Glomerular endothelial cell (primary cell): ENCODE data around the gene GREM2. TPM values are rescaled to one million over a fixed set of nuclear protein-coding genes. Genes with fewer than 3 reads are reported as not detected.

Experiments used
- DNase-seq: peaks from one replicate; pipeline ENCODE4 v3.0.0-alpha.2; 2011; ENCODE audit warnings: low read depth, low spot score; ENCODE audit errors: extremely low read depth
- total RNA-seq: library from RNA; depleted of rRNA; stranded (reverse); fragments of >200 nt; gene quantifications from 2 replicates; pipeline ENCODE4 v1.2.3, GENCODE V29; 2015

The GREM2 gene
- total RNA-seq, 1 donor from 2014 or later: not detected

- no peak for DNase-seq
These were observed 732 bp downstream of the GREM2 start for GRCh38 chr1:240611228-240611618.

DNA sequence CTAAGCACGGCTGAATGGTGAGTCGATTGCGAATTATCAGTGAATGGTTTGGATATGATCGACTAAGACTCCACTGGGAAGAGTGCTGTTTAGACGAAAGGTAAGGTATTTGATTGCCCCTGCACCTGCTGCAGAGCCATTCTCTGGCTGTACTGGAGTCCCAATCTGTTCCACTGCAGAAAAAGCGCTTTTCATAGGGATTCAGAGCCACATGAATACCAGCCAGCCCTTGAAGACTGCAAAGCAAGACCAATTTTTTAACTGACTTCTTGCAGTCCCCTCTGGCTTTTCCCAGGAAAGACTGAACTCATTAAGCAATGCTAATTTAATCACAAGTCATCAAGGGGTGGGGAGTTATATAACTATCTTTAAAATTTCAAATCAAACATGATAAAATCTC is 1.3 kb downstream of the GREM2 start:
- DNase-seq: no peak

GRCh38 chr1:240609527-240610060 is 2.4 kb downstream of the GREM2 start:
- DNase-seq: no peak

DNA sequence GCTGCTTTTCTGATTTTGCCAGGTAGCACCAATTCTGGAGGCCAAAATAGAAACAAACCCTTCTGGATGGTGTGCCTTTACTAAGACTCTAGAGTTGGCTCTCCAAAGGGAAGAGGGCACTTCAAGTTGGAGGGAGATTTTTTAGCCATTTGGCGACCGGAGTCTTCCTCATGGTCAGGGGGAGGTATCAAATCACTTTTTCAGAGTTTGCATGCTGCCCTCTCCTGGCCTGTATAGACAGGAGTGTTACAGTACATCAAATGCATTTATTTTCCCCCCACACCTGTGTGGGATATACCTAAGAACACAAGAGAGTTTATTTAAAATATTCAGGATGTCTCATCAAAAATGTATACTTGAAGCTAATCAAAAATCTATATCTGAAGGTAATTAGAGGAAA is 3.2 kb downstream of the GREM2 start:
- no peak for DNase-seq

DNA sequence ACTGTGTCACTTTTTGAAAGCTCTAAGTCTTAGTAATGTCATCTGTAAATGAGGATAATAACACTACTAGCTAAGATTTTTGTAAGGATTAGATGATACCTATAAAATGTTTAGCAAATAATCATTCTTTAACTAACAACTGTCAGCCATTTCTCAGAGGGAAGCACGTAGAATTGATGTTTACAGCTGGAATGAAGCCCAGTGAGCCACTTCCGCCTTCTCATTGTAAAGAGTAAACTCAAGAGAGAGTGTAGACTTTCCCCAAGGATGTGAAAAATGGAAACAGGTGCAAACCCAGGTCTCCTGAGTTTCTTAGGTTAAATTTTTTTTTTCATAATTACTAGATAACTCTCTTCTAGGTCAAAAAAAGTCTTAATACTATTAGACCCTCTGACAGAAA is 4.9 kb downstream of the GREM2 start:
- no peak for DNase-seq

DNA sequence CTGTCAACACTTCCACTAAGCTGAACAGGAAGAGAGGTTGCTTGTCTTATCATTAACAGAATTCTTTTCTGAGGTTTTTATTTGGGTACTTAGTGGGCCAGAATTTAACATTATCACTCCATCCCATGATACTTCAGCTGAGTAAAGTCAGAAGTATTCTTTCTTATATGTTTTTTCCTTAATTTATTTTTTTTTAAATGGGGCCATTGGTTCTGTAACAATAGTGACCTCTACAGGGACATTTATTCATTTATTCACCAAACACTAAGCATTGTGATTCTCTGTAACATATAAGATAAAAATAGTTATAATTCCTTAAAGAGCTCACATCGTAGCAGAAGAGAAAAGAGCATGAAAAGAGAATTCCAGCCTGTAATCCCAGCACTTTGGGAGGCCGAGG is 9.8 kb downstream of the GREM2 start:
- no peak for DNase-seq

DNA sequence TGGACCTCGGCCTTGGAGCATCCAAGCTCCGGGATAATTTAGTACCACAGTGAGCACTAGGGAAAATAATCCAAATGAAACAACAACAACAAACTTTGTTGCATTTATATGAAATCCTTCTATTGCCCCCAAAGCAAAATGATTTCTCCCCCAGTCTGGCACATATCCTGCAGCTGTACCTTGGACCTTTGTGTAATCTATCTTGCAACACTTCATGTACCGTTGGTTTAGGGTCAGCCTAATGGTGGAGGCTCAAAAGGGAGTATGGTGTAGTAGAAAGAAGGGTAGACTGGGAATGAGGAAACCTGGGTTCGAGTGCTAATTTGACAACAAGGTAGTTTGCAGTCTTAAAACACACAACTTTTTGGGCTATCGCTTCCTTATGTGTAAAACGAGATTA is 12.1 kb downstream of the GREM2 start:
- DNase-seq: no peak

GRCh38 chr1:240599299-240599698 is 12.7 kb downstream of the GREM2 start:
- no peak for DNase-seq

- DNase-seq: no peak
These were observed 13.5 kb downstream of the GREM2 start for GRCh38 chr1:240598216-240599001.

DNA sequence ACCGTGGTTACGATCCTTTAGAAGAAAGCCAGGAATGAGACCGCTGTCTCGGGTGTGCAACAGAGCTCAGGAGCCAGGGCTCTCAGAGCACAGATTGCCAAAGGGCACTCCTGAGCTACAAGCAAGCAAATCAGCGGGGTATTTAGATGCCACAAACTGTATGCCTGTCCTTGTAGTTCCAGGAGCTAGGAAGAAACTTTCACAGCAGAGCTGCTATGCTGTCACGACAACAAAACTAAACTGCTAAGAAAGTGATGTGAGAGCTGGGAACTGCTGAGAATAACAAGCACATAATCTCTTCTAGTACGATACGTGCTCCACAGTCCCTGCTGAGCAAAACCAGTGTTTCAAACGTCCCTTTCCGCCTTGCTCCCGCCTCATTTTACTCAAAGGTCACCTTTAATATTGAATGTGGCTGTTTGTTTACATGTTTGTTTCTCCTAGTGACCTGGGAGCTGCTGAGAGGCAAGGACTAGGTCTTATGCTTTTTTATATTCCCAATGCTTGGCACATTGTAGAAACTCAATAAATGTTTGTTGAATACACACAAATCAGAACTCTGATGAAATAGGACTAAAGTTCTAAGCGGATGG is 14.7 kb downstream of the GREM2 start:
- no peak for DNase-seq

DNA sequence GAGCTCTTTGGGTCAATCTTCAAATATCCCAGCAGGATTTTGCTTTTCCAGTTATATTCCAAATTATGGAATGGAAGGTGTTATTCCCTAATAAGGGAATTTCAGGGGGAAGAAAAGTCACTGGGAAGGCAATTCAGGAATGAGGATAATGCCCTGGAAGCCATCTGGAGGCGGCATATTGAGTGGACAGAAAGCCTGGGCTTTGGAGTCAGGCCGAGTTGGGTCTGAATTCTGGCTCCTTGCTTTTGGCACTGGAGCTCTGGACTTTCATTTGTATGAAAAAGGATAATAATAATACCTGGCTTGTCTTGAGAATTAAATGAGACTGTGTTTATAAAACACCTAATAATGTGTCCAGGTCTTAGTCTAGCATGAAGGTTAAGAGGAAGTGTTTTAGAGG is 16.5 kb downstream of the GREM2 start:
- DNase-seq: no peak

- DNase-seq: no peak
These were observed 20.4 kb downstream of the GREM2 start for GRCh38 chr1:240591564-240591963.

DNA sequence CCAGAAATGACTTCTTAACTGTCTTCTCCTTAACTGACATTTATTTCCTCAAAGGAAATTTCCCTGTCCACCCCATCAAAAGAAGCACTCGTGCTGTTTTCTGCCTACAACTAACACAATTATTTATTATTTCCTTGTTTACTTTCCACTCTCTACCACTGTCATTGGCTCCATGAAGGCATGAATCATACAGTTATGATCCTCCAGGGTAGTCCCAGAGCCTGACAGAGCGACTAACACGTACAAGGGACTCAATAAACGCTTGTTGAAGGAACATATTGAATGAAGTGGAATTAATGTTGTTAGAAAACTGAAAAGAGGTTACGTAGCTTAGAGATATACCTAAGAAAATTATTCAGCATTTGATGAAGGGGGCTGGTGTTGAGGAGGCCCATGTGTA is 20.9 kb downstream of the GREM2 start:
- no peak for DNase-seq

DNA sequence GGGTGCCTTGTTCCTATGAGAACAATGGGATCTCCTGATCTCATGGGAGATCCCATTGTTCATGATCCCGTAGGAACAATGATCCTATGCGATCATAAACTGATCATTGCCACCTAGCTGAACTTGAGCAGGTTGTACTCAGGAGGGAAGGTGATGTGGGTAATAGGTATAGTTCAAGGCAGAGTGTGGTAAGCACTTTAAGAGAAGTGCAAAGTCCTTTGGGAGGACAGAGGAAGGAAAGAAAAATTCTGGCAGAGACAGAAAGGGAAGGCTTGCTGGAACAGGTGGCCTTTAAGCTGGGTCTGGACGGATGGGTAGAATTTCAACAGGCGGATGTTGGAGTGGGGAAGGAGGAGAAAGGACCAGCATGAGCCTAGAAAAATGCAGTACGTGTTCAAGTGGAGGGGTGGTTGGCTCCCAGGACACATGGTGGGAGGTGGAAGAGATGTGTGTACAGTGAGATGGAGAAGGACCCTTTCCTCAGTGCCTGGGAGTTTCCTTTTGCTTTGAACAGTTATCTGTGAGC is 22.3 kb downstream of the GREM2 start:
- DNase-seq: no peak

DNA sequence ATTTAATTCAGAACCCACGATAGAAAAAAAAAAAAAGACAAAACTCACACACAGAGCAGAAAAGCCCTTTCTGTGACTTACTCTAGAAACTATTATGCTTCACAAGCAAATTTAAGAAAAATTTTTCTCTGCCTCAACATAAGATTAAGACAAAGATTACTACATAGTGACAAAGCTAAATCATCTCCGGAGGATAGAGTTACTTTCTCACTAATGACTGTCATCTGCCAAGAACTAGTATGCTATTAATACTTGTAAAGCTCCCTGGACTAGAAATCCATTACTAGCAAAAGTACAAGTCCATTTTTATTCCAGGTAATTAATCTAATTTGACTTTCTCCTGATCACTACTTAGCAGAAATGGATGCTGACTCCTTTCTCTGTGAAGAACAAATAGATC is 25.9 kb downstream of the GREM2 start:
- DNase-seq: no peak

- no peak for DNase-seq
These were observed 29.0 kb downstream of the GREM2 start for GRCh38 chr1:240582953-240583352.

GRCh38 chr1:240579511-240579910 is 32.4 kb downstream of the GREM2 start:
- DNase-seq: no peak

DNA sequence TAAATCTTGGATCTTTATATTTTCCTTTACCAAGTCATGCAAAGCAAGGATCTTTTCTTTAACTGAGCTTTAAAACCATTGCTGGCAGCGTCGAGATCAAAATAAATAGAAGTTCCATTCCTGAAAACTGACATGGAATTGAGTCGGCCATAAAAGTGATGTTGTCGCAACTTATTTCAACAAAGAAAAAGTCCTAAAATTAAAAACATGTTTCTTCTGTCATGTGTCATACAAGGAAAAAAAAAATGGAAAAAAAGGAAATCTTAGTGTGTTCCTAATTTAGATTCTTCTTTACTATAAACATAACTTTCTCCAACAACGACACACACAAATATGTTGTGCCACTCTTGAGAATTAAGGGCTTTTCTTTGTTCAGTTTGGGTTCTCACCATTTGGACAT is 34.9 kb downstream of the GREM2 start:
- DNase-seq: no peak

DNA sequence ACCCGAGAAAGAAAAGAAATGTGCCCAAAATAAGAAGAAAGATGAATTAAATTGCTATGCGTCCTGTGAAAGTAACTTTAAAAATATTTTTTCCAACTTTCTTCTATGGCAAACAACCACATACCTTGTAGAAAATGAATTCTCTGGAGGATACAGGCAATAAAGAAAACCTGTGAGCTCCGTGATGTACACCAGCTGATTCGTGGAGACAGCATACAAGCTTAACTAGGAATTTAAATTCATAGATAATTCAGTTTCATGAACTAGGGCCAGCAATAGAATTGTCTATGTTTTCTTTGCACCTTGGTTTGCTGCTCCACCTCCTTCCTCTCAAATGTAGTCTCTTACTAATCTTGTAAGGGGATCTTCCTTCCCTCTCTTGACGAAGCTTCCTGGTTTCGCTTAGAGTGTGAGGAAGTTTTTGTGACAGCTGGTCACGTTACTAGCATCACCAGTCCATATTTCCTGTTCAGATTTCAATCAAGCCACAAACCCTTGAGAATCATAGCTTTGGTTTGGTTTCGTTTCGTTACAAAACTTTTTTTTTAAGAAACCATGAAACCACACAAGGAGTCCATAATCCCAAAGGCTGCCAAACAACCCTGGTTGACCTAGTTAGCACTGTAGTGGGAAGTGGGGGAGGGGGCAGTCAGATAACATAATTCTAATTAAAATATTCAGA is 35.8 kb downstream of the GREM2 start:
- DNase-seq: no peak

DNA sequence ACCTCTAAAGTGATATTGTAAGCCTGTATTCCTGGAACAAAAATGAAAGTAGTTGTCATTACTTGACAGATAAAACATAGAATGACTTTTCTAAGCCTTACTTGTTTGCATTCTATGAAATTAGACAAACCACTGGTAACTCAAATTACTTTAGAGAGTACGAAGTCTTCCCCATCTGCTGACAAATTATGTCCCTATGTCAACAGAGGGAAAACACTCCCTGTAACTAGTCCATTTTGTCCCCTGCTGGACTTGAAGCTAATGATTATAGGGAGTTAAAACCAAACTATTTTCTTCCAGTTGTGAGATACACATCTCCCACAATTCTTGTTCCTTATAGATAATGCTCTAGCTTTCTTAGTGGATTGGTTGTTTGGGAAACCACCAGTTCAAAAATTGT is 39.6 kb downstream of the GREM2 start:
- no peak for DNase-seq

GRCh38 chr1:240571782-240572181 is 40.2 kb downstream of the GREM2 start:
- no peak for DNase-seq

- DNase-seq: no peak
These were observed 44.9 kb downstream of the GREM2 start for GRCh38 chr1:240567066-240567465.
